ENCODE data around the gene PCDH9. TPM values are rescaled to one million over a fixed set of nuclear protein-coding genes. Genes with fewer than 3 reads are reported as not detected.

Gene PCDH9
- total RNA-seq, 6 donors from 2014 or later, result 3.1 to 19.4 (median 7.8) TPM

- no peak overlapping the region for H3K27ac ChIP-seq
- TF ChIP-seq POLR2AphosphoS5 (IDR thresholded peaks at IDR 0.05), result no peak
- TF ChIP-seq CTCF (IDR thresholded peaks at IDR 0.05), result no peak
- TF ChIP-seq POLR2A (IDR thresholded peaks at IDR 0.05), result no peak
- no peak for TF ChIP-seq EP300 (IDR thresholded peaks at IDR 0.05)
- H3K36me3 ChIP-seq, result no peaks in the 10 kb centered on the region
- H3K4me3 ChIP-seq, result no peak overlapping the region
- ATAC-seq (ENCODE audit: low FRiP score in 2 of 2) (no peak), DNase-seq (no peak)
- peaks cover 5 to 13% (median 10%) of the 10 kb centered on the region in 4 donors for H3K4me1 ChIP-seq
- H3K27me3 ChIP-seq, result no peaks in the 10 kb centered on the region
- no peaks in the 10 kb centered on the region for H3K9me3 ChIP-seq
Measured at GRCh38 chr13:67151652-67152051, 78.5 kb downstream of the PCDH9 start.

GRCh38 chr13:67150608-67151007 lies 79.5 kb downstream of the PCDH9 start:
- Histone ChIP-seq H3K4me3 (no peak overlapping the region), H3K27me3 (no peaks in the 10 kb centered on the region), H3K27ac (no peak overlapping the region), H3K9me3 (no peaks in the 10 kb centered on the region), H3K36me3 (no peaks in the 10 kb centered on the region), H3K4me1 (peaks cover 8 to 16% (median 12%) of the 10 kb centered on the region in 4 donors)
- WGBS, 2 donors, result 94 to 97% methylated on average over 1 of the region's 1 CpG
- DNase-seq, result no peak
- ATAC-seq (ENCODE audit: low FRiP score in 2 of 2), result no peak
- no peak for TF ChIP-seq POLR2AphosphoS5 (IDR thresholded peaks at IDR 0.05)
- no peak for TF ChIP-seq EP300 (IDR thresholded peaks at IDR 0.05)
- no peak for TF ChIP-seq POLR2A (IDR thresholded peaks at IDR 0.05)
- TF ChIP-seq CTCF (IDR thresholded peaks at IDR 0.05), result no peak

GRCh38 chr13:67148161-67148571 lies 82.0 kb downstream of the PCDH9 start:
- H3K9me3 ChIP-seq, result no peaks in the 10 kb centered on the region
- no peak for TF ChIP-seq POLR2AphosphoS5 (IDR thresholded peaks at IDR 0.05)
- TF ChIP-seq POLR2A (IDR thresholded peaks at IDR 0.05), result no peak
- TF ChIP-seq EP300 (IDR thresholded peaks at IDR 0.05), result no peak
- TF ChIP-seq CTCF (IDR thresholded peaks at IDR 0.05), result no peak
- no peaks in the 10 kb centered on the region for H3K27me3 ChIP-seq
- WGBS, 2 donors, result 55 to 58% methylated on average over 2 of the region's 2 CpGs
- H3K4me3 ChIP-seq, result no peak overlapping the region
- DNase-seq (no peak), ATAC-seq (ENCODE audit: low FRiP score in 2 of 2) (no peak)
- no peaks in the 10 kb centered on the region for H3K36me3 ChIP-seq
- H3K27ac ChIP-seq, result no peak overlapping the region
- H3K4me1 ChIP-seq, result peaks cover 8 to 16% (median 12%) of the 10 kb centered on the region in 4 donors

- 45 to 48% methylated on average over 6 of the region's 6 CpGs for WGBS, 2 donors
- H3K4me1 ChIP-seq, result peaks cover 8 to 16% (median 12%) of the 10 kb centered on the region in 4 donors
- H3K9me3 ChIP-seq, result no peaks in the 10 kb centered on the region
- no peak overlapping the region for H3K27ac ChIP-seq
- H3K27me3 ChIP-seq, result no peaks in the 10 kb centered on the region
- no peak overlapping the region for H3K4me3 ChIP-seq
- ATAC-seq (ENCODE audit: low FRiP score in 2 of 2) (peak in 1 of 2 donors; percentile 52), DNase-seq (no peak)
- H3K36me3 ChIP-seq, result no peaks in the 10 kb centered on the region
- no peak for TF ChIP-seq POLR2A (IDR thresholded peaks at IDR 0.05)
- no peak for TF ChIP-seq CTCF (IDR thresholded peaks at IDR 0.05)
- no peak for TF ChIP-seq POLR2AphosphoS5 (IDR thresholded peaks at IDR 0.05)
- TF ChIP-seq EP300 (IDR thresholded peaks at IDR 0.05), result no peak
Measured at GRCh38 chr13:67147342-67148133, 82.6 kb downstream of the PCDH9 start.

All from upper lobe of left lung (tissue), 6 donors.